ENCODE results near the gene NEDD4L.

Gene NEDD4L

GRCh38 chr18:58116818-58117217 is 72.8 kb downstream of the NEDD4L start:
- peaks cover 1% of the 10 kb centered on the region; the same call in 1 of the 2 replicates for H3K36me3 ChIP-seq
- DNase-seq = no peak
- TF ChIP-seq CTCF (IDR thresholded peaks at IDR 0.05; ENCODE audit: low read depth, low read length) = no peak
- no peaks in the 10 kb centered on the region for H3K27me3 ChIP-seq (ENCODE audit: insufficient read depth, low read depth, severe bottlenecking)
- H3K27ac ChIP-seq = peak overlapping the region; percentile 91
- no peak overlapping the region for H3K4me3 ChIP-seq (ENCODE audit: low read depth, low read length)
- no peaks in the 10 kb centered on the region for H3K9me3 ChIP-seq (ENCODE audit: severe bottlenecking)

GRCh38 chr18:58117786-58118403 is 73.9 kb downstream of the NEDD4L start:
- H3K27me3 ChIP-seq (ENCODE audit: insufficient read depth, low read depth, severe bottlenecking) = no peaks in the 10 kb centered on the region
- H3K36me3 ChIP-seq = no peaks in the 10 kb centered on the region
- H3K4me3 ChIP-seq (ENCODE audit: low read depth, low read length) = no peak overlapping the region
- peak; percentile 51 for DNase-seq
- no peak for TF ChIP-seq CTCF (IDR thresholded peaks at IDR 0.05; ENCODE audit: low read depth, low read length)
- no peaks in the 10 kb centered on the region for H3K9me3 ChIP-seq (ENCODE audit: severe bottlenecking)
- H3K27ac ChIP-seq = peak overlapping the region; percentile 91

- no peak for DNase-seq
- Histone ChIP-seq H3K27ac (peak overlapping the region; percentile 91), H3K4me3 (ENCODE audit: low read depth, low read length) (peak overlapping the region; percentile 15; the same call in 1 of the 2 replicates), H3K9me3 (ENCODE audit: severe bottlenecking) (no peaks in the 10 kb centered on the region), H3K27me3 (ENCODE audit: insufficient read depth, low read depth, severe bottlenecking) (no peaks in the 10 kb centered on the region), H3K36me3 (no peaks in the 10 kb centered on the region)
- TF ChIP-seq CTCF (IDR thresholded peaks at IDR 0.05; ENCODE audit: low read depth, low read length) = no peak
Observed at GRCh38 chr18:58118536-58118935, 74.5 kb downstream of the NEDD4L start.

- peak; percentile 86 for DNase-seq
- TF ChIP-seq CTCF (IDR thresholded peaks at IDR 0.05; ENCODE audit: low read depth, low read length) = no peak
- no peaks in the 10 kb centered on the region for H3K27me3 ChIP-seq (ENCODE audit: insufficient read depth, low read depth, severe bottlenecking)
- H3K9me3 ChIP-seq (ENCODE audit: severe bottlenecking) = no peaks in the 10 kb centered on the region
- peak overlapping the region; percentile 91 for H3K27ac ChIP-seq
- no peaks in the 10 kb centered on the region; the same call in 1 of the 2 replicates for H3K36me3 ChIP-seq
- peak overlapping the region; percentile 9 for H3K4me3 ChIP-seq (ENCODE audit: low read depth, low read length)
Observed at GRCh38 chr18:58119819-58120218, 75.8 kb downstream of the NEDD4L start.

GRCh38 chr18:58124475-58124874 is 80.4 kb downstream of the NEDD4L start:
- no peak overlapping the region for H3K4me3 ChIP-seq (ENCODE audit: low read depth, low read length)
- no peak for DNase-seq
- H3K27me3 ChIP-seq (ENCODE audit: insufficient read depth, low read depth, severe bottlenecking) = no peaks in the 10 kb centered on the region
- H3K9me3 ChIP-seq (ENCODE audit: severe bottlenecking) = peaks cover 4% of the 10 kb centered on the region
- no peak for TF ChIP-seq CTCF (IDR thresholded peaks at IDR 0.05; ENCODE audit: low read depth, low read length)
- H3K36me3 ChIP-seq = peaks cover 24% of the 10 kb centered on the region
- H3K27ac ChIP-seq = no peak overlapping the region

- no peak overlapping the region for H3K4me3 ChIP-seq (ENCODE audit: low read depth, low read length)
- no peaks in the 10 kb centered on the region for H3K27me3 ChIP-seq (ENCODE audit: insufficient read depth, low read depth, severe bottlenecking)
- peak; percentile 27; the same call in 1 of the 2 replicates for TF ChIP-seq CTCF (IDR thresholded peaks at IDR 0.05; ENCODE audit: low read depth, low read length)
- peaks cover 24% of the 10 kb centered on the region for H3K36me3 ChIP-seq
- H3K9me3 ChIP-seq (ENCODE audit: severe bottlenecking) = peaks cover 5% of the 10 kb centered on the region
- no peak overlapping the region for H3K27ac ChIP-seq
- peak; percentile 41 for DNase-seq
Observed at GRCh38 chr18:58125183-58125582, 81.2 kb downstream of the NEDD4L start.

Measured in WERI-Rb-1 (cell line).